T-helper 1 cell (primary cell): ENCODE data around the gene SS18L1.

Experiments used
- DNase-seq, 5 donors: peaks; one replicate each; pipeline ENCODE4 v3.0.0-alpha.2; 2012 to 2020

SS18L1 gene

GRCh38 chr20:62157387-62158087, 14.0 kb downstream of the SS18L1 start:
- DNase-seq = no peak

- no peak for DNase-seq
Observed at GRCh38 chr20:62158088-62158400, 14.5 kb downstream of the SS18L1 start.

- no peak for DNase-seq
Observed at GRCh38 chr20:62158541-62158940, 15.0 kb downstream of the SS18L1 start.

DNA sequence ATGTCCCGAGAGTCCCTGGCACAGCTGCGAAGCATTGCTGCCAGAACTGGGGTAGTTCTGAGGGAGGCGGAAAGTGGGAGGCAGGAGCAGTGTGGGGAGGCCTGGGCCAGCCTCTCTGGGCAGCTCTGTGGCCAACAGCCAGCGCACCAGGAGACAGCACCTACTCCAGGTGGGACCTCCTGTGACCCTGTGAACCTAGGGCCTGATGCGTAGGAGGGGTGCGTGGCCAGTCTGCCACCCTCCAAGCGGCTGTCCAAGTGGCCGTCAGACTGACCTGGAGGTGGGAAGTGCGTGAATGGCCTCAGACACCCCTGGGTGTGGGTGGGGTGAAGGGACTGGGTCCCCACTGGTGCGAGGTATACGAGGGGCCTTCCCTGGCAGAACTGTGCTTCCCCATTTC, 15.5 kb downstream of the SS18L1 start:
- no peak for DNase-seq

- DNase-seq = peak in 1 of 5 donors; percentile 59
Observed at GRCh38 chr20:62159839-62160238, 16.3 kb downstream of the SS18L1 start.

DNA sequence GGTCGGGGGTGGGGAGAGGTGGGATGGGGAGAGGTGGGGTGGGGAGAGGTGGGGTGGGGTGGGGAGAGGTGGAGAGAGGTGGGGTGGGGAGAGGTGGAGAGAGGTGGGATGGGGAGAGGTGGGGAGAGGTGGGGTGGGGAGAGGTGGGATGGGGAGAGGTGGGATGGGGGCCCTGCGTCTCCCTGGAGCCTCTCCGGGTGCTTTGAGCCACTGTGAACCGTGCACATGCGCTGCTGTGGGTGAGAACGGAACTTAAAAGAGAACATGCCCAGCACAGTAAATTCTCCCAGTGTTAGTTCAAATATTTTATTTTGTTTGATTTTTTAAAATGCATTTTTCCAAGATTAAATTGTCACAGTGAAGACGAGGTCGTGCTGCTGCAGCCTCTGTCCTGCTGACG, 16.7 kb downstream of the SS18L1 start:
- DNase-seq = no peak

DNA sequence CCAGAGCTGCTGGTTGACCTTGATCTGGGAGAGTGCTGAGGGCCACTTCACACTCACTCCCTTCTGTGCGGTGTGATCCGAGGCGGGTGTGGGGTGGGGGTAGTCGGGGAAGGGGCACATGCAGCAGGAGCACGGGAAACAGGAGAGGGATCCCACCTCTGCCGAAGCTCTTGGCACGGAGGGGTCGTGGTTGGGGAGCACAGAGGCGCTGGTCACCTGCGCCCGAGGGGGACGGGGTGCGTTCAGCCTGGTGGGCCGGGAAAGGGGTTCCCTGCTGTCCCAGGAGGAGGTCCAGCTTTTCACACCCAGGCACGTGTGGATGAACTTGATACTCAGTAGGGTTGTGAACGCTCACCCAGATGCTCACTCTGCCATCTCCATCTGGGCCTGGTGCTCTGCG, 17.3 kb downstream of the SS18L1 start:
- no peak for DNase-seq

DNA sequence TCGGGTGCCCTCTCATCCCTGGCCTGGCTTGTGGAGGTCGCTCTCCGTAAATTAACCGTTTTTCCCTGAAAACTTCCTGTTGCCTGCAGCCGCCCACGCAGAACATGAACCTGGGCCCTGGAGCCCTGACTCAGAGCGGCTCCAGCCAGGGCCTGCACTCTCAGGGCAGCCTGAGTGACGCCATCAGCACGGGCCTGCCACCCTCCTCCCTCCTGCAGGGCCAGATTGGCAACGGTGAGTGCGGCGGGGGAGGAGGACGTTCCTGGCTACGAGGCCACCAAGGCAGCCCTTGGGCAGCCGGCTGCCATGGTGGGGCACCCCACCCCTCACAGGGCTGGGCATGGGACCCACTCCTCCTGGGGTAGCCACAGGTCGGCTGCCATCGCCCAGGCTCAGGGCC, 17.8 kb downstream of the SS18L1 start:
- DNase-seq = no peak

- DNase-seq = no peak
Observed at GRCh38 chr20:62162765-62163484, 19.4 kb downstream of the SS18L1 start.

- no peak for DNase-seq
Observed at GRCh38 chr20:62163485-62163865, 19.9 kb downstream of the SS18L1 start.

DNA sequence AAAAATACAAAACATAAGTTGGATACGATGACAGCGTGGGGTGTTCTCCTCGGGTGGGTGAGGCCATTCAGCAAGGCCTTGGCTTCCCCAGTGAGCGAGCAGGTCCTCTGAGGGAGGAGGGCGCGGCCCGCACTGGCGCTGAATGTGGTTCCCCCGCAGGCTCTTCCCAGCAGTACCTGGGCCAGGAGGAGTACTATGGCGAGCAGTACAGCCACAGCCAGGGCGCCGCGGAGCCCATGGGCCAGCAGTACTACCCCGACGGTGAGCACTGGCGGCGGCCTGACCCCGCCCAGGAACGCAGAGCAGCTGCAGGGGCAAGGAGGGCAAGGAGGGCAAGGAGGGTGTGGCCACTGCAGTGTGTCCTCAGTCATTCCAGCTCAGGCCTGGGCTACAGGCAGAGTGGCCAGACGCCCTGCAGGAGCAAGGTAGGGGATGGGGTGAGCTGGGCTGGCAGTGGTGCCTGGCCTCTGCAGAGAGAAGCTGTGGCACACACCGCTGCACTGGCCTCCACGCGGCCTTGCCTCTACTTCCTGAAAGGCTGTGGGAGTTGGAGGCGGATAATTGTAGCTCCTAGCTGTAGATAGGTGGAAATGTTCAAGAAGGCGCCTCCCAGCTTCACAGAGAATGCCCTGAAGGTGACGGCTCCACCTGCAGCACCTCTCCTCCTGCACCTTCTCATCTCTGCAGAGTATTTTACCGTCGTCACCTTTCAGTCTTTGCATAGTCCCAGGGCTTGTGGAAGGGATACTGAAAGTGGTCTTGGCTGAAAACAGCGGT, 20.6 kb downstream of the SS18L1 start:
- no peak for DNase-seq

GRCh38 chr20:62164879-62165761, 21.6 kb downstream of the SS18L1 start:
- DNase-seq = no peak

DNA sequence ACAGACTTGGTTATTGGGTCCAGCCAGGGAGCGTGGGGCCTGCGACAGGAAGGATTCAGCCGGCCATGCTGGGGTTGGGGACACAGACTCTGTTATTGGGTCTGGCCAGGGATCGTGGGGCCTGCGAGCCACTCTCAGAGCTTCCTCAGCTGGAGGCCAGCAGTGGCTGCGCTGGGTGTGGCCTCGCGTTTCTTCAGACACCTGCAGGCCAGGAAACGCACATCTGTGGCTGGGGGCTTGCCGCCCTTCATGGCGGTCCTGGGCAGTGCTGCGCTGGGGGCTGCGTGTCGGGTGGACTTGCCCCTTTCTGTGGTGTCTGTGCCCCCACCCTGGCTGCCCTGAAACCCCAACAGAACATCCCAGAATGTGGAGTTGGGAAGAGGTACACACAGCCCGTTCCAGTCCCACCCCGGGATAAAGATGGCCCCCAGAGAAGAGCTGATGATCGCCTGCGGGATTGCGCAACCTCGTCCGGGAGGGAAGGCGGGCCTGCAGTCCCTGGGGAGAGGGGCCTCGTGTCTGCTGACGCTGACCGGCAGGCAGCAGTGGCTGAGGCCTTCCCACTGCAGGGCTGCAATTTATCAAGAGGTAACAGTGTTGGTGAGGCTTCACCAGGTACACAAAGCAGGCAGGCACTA, 22.3 kb downstream of the SS18L1 start:
- no peak for DNase-seq

- no peak for DNase-seq
Observed at GRCh38 chr20:62167474-62167873, 23.9 kb downstream of the SS18L1 start.

- no peak for DNase-seq
Observed at GRCh38 chr20:62168061-62168460, 24.5 kb downstream of the SS18L1 start.

- DNase-seq = no peak
Observed at GRCh38 chr20:62168890-62169435, 25.4 kb downstream of the SS18L1 start.

- DNase-seq = no peak
Observed at GRCh38 chr20:62170536-62170935, 27.0 kb downstream of the SS18L1 start.

- DNase-seq = no peak
Observed at GRCh38 chr20:62171245-62171644, 27.7 kb downstream of the SS18L1 start.

DNA sequence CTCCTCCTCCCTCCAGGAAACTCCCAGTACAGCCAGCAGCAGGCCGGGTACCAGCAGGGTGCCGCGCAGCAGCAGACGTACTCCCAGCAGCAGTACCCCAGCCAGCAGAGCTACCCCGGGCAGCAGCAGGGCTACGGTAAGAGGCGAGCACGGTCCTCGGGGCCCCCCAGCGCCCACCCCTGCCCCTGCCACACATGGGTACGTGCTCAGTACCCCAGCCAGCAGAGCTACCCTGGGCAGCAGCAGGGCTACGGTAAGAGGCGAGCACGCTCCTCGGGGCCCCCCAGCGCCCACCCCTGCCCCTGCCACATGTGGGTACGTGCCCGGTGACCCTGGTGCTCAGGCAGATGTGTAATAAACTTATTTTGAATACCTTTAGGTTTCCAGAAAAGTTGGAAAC, 29.1 kb downstream of the SS18L1 start:
- no peak for DNase-seq

DNA sequence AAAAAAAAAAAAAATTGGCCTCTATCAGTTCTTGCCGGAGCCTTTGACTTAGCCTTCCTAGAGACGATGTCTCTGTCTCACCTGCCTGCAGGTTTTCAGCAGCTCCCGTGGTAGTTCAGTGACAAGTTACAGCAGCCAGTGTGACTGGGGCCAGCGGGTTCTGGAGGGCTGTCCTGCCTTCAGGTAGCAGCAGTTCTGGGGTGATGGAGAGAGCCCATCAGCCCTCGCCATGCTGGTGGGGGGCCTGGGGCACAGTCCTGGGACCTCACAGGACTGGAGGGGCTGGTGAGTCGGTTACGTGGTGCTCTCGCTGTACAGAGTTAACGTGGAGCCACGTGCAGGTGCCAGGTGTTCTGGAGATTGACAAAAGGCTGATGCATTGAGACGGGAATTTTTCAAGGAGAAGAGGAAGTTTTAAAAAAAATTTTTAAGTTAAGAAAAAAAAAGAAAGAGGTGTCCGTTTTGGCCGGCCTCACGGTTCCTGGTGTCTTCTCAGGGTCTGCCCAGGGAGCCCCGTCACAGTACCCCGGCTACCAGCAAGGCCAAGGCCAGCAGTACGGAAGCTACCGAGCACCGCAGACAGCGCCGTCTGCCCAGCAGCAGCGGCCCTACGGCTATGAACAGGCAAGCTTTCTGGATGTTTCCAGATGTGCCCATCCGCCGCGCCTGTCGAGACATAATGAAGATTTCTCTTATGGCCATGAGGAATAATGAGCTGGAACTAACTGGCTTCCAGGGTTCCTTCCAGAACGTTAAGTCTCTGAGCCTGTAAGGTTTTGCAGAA, 30.6 kb downstream of the SS18L1 start:
- DNase-seq = no peak
